CD14-positive monocyte (primary cell): Measurements from ENCODE around the gene FAF1. TPM values are rescaled to one million over a fixed set of nuclear protein-coding genes. Genes with fewer than 3 reads are reported as not detected.

Experiments used
- DNase-seq, 3 donors: peaks; one replicate each; pipeline ENCODE4 v3.0.0-alpha.2; 2011 to 2022
- H2AFZ ChIP-seq: 2 replicates; pipeline ENCODE4 v1.6.0; 2012; ENCODE audit warnings: mild to moderate bottlenecking, low read depth, low read length, inconsistent platforms; ENCODE audit not compliant: insufficient read depth, poor library complexity, severe bottlenecking
- H3K27ac ChIP-seq, 2 donors: 1 replicate in 1 of 2; 2 replicates in 1 of 2; pipeline ENCODE4 v1.5.1; 2012 to 2013; ENCODE audit warnings: low read length in 2 of 2, control low read depth in 1 of 2, inconsistent platforms in 1 of 2, low read depth in 1 of 2, mild to moderate bottlenecking in 1 of 2
- H3K27me3 ChIP-seq, 2 donors: one replicate each; pipeline versions ENCODE4 v1.6.0 to v1.6.1; 2011 to 2013; ENCODE audit warnings: low read length in 2 of 2; ENCODE audit not compliant: control insufficient read depth in 2 of 2, insufficient read depth in 2 of 2
- H3K36me3 ChIP-seq, 2 donors: replicated peaks in 1 of 2; 1 replicate in 1 of 2; 2 replicates in 1 of 2; pipeline versions ENCODE4 v1.5.1 to v1.6.1; 2012 to 2013; ENCODE audit warnings: low read length in 2 of 2, control low read depth in 1 of 2, inconsistent platforms in 1 of 2, mild to moderate bottlenecking in 1 of 2; ENCODE audit not compliant: insufficient read depth in 2 of 2, control insufficient read depth in 1 of 2
- H3K4me1 ChIP-seq, 2 donors: 1 replicate in 1 of 2; 2 replicates in 1 of 2; pipeline versions ENCODE4 v1.5.1 to v1.6.1; 2012 to 2013; ENCODE audit warnings: low read length in 2 of 2, control low read depth in 1 of 2, inconsistent platforms in 1 of 2, mild to moderate bottlenecking in 1 of 2, moderate library complexity in 1 of 2; ENCODE audit not compliant: insufficient read depth in 2 of 2, control insufficient read depth in 1 of 2
- H3K4me2 ChIP-seq: replicated peaks from 2 replicates; pipeline ENCODE3; 2012; ENCODE audit warnings: low read length, moderate library complexity, mild to moderate bottlenecking; ENCODE audit not compliant: poor library complexity, severe bottlenecking; ENCODE audit errors: extremely low read depth
- H3K4me3 ChIP-seq, 3 experiments: fragments of 200-600 bp in 1 of 3; sonication (generic) in 1 of 3; replicated peaks in 1 of 3; 1 replicate in 2 of 3; 2 replicates in 1 of 3; pipeline ENCODE4 v1.5.1; 2011 to 2013; ENCODE audit warnings: low read length in 3 of 3, mild to moderate bottlenecking in 3 of 3, control low read depth in 2 of 3, low read depth in 2 of 3, inconsistent platforms in 1 of 3, moderate library complexity in 1 of 3
- H3K79me2 ChIP-seq: 2 replicates; pipeline ENCODE4 v1.6.0; 2012; ENCODE audit warnings: mild to moderate bottlenecking, control low read depth, inconsistent platforms, low read length, moderate library complexity; ENCODE audit not compliant: insufficient read depth
- H3K9ac ChIP-seq: 2 replicates; pipeline ENCODE4 v1.6.0; 2017; ENCODE audit warnings: low read length, mild to moderate bottlenecking; ENCODE audit not compliant: insufficient read depth, poor library complexity, severe bottlenecking
- H3K9me3 ChIP-seq, 2 donors: replicated peaks in 1 of 2; 1 replicate in 1 of 2; 2 replicates in 1 of 2; pipeline versions ENCODE4 v1.5.1 to v1.6.1; 2012 to 2013; ENCODE audit warnings: low read length in 2 of 2, control low read depth in 1 of 2; ENCODE audit not compliant: control insufficient read depth in 1 of 2, insufficient read depth in 1 of 2
- H4K20me1 ChIP-seq: 2 replicates; pipeline ENCODE4 v1.6.0; 2012; ENCODE audit warnings: mild to moderate bottlenecking, low read length, control low read depth, moderate library complexity; ENCODE audit not compliant: insufficient read depth
- H3K27ac Mint-ChIP-seq, 7 donors: one replicate each; pipeline ENCODE4 v1.8.0; 2020; ENCODE audit warnings: mild to moderate bottlenecking in 7 of 7, mixed read lengths in 7 of 7, moderate library complexity in 6 of 7, inconsistent platforms in 2 of 7
- H3K27me3 Mint-ChIP-seq, 3 donors: one replicate each; pipeline ENCODE4 v1.8.0; 2021 to 2022; ENCODE audit warnings: low read depth in 3 of 3, mild to moderate bottlenecking in 3 of 3, mixed read lengths in 3 of 3, moderate library complexity in 3 of 3, inconsistent platforms in 1 of 3
- H3K36me3 Mint-ChIP-seq, 2 donors: one replicate each; pipeline ENCODE4 v1.8.0; 2020; ENCODE audit warnings: mixed read lengths in 2 of 2, inconsistent platforms in 1 of 2, mild to moderate bottlenecking in 1 of 2
- H3K4me1 Mint-ChIP-seq: one replicate; pipeline ENCODE4 v1.8.0; 2020; ENCODE audit warnings: mild to moderate bottlenecking, mixed read lengths
- H3K4me3 Mint-ChIP-seq, 2 donors: one replicate each; pipeline ENCODE4 v1.8.0; 2020; ENCODE audit warnings: mild to moderate bottlenecking in 2 of 2, mixed read lengths in 2 of 2, moderate library complexity in 1 of 2
- H3K9me3 Mint-ChIP-seq, 7 donors: one replicate each; pipeline ENCODE4 v1.8.0; 2020 to 2022; ENCODE audit warnings: mixed read lengths in 7 of 7, mild to moderate bottlenecking in 6 of 7, moderate library complexity in 6 of 7, inconsistent platforms in 2 of 7
- WGBS: methylation state at CpG from one replicate; pipeline ENCODE4 v1.1.5; 2013; ENCODE audit warnings: missing lambda C conversion rate; ENCODE audit not compliant: insufficient coverage; 5-methylcytosine and 5-hydroxymethylcytosine counted together
- intact Hi-C, 2 donors: fragments of 100-400 bp; cut with micrococcal nuclease; formaldehyde crosslinking; loops; one replicate each; pipeline versions ENCODE4 v1.15.0 to v1.15.1; 2023
- polyA plus RNA-seq, 3 donors: library from polyadenylated mRNA; depleted of rRNA in 1 of 3; unstranded in 2 of 3; stranded (reverse) in 1 of 3; fragments of 300-500 nt in 2 of 3; fragments of >200 nt in 1 of 3; fragmentation: Illumina TruSeq in 2 of 3; gene quantifications; 1 replicate in 2 of 3; 2 replicates in 1 of 3; pipeline ENCODE4 v1.2.3, GENCODE V29; 2012 to 2021
- TF ChIP-seq, protein P1 (sequence below): fragments of 200-600 bp; IDR thresholded peaks from one replicate; pipeline ENCODE4 v1.8.0; 2022; ENCODE audit warnings: antibody characterized with exemption, mild to moderate bottlenecking

Gene FAF1
- polyA plus RNA-seq, 3 donors = 11.4 to 29.6 (median 16.9) TPM

- H3K27ac Mint-ChIP-seq = no peak overlapping the region
- no peak overlapping the region for H3K4me3 ChIP-seq
- H3K4me2 ChIP-seq = no peak overlapping the region
- H3K27me3 ChIP-seq = peaks cover 72 to 86% of the 10 kb centered on the region in 2 donors
- no CpG with 5 or more reads among the region's 1 CpG for WGBS
- no peak overlapping the region for H3K9ac ChIP-seq
- peaks cover 0 to 5% (median 1%) of the 10 kb centered on the region in 7 donors for H3K9me3 Mint-ChIP-seq
- peaks cover 10 to 15% of the 10 kb centered on the region in 2 donors for H3K36me3 Mint-ChIP-seq
- H3K36me3 ChIP-seq = no peaks in the 10 kb centered on the region
- DNase-seq = no peak
- H3K79me2 ChIP-seq = no peaks in the 10 kb centered on the region
- H3K4me1 ChIP-seq = peaks cover 20 to 29% of the 10 kb centered on the region in 2 donors
- H2AFZ ChIP-seq = no peak overlapping the region
- H4K20me1 ChIP-seq = no peaks in the 10 kb centered on the region
- TF ChIP-seq, protein P1, sequence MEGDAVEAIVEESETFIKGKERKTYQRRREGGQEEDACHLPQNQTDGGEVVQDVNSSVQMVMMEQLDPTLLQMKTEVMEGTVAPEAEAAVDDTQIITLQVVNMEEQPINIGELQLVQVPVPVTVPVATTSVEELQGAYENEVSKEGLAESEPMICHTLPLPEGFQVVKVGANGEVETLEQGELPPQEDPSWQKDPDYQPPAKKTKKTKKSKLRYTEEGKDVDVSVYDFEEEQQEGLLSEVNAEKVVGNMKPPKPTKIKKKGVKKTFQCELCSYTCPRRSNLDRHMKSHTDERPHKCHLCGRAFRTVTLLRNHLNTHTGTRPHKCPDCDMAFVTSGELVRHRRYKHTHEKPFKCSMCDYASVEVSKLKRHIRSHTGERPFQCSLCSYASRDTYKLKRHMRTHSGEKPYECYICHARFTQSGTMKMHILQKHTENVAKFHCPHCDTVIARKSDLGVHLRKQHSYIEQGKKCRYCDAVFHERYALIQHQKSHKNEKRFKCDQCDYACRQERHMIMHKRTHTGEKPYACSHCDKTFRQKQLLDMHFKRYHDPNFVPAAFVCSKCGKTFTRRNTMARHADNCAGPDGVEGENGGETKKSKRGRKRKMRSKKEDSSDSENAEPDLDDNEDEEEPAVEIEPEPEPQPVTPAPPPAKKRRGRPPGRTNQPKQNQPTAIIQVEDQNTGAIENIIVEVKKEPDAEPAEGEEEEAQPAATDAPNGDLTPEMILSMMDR = no peak
- H3K27ac ChIP-seq = no peak overlapping the region
- peaks cover 59 to 70% (median 61%) of the 10 kb centered on the region in 3 donors for H3K27me3 Mint-ChIP-seq
- intact Hi-C loops = loop anchor here in 1 of 2 donors (10.0 kb wide), 1 partner anchor 185 kb away; no protein-coding TSS in a partner anchor
- peaks cover 0 to 9% of the 10 kb centered on the region in 2 donors for H3K9me3 ChIP-seq
- peaks cover 20% of the 10 kb centered on the region for H3K4me1 Mint-ChIP-seq
- H3K4me3 Mint-ChIP-seq = peak overlapping the region in 1 of 2 donors; percentile 69
Measured at GRCh38 chr1:50979937-50980336, 19.9 kb upstream of the FAF1 start.

DNA sequence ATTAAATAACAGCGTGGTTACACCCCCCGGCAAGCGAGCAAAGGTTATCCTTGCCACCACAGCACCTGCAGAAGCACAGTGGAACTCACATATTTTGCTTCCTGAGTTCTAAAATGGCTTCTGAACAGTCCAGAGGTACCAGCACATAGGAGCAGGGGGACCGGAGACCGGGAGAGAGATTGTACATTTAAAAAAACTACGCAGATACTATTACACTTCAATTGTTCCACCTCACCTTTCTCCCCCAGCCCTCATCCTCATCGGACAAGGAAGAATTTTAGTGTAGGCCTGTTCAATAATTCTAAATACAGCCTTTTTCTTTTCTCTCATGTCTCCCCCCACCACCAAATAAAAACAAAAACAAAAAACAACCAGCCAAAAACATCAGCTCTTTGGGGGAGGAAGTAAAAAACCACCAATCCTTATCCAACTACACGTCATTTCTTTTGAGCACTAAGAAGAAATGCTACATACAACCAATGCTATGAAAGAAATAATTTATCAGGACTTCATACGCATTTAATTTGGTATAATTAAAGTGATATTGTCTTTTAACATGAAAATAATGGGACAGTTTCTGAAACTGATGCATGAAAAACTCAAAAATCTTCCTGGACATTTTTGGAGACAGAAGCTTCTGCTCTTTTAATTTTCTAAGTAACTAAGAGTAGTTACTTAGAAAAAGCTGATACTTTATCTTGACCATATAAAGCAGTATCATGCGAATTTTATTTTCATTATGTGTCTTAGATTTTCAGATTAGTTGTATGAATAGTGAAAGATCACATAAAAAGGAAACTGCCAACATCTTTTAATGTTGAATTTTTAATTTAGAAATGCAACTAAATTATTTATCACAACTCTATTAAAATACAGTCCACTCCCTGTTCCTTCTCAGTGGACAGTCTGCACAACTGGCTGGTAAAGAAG, 19.1 kb upstream of the FAF1 start:
- H4K20me1 ChIP-seq = no peaks in the 10 kb centered on the region
- Mint-ChIP-seq H3K4me3 (peak overlapping the region; percentile 82 to 88), H3K27me3 (peaks cover 53 to 64% (median 57%) of the 10 kb centered on the region in 3 donors), H3K36me3 (peaks cover 16 to 23% of the 10 kb centered on the region in 2 donors), H3K27ac (peak overlapping the region in 2 of 7 donors; percentile 5 to 82), H3K4me1 (peaks cover 20% of the 10 kb centered on the region), H3K9me3 (peaks cover 0 to 5% (median 1%) of the 10 kb centered on the region in 7 donors)
- no peak overlapping the region for H3K9ac ChIP-seq
- H3K79me2 ChIP-seq = peaks cover under 1% of the 10 kb centered on the region
- intact Hi-C loops = loop anchor here in 1 of 2 donors (10.0 kb wide), 1 partner anchor 186 kb away; no protein-coding TSS in a partner anchor
- TF ChIP-seq, protein P1 = no peak
- peak overlapping the region in 2 of 3 experiments; percentile 65 to 93 for H3K4me3 ChIP-seq
- H3K4me2 ChIP-seq = peak overlapping the region; percentile 97
- H3K27ac ChIP-seq = no peak overlapping the region
- DNase-seq = no peak
- peaks cover 64 to 79% of the 10 kb centered on the region in 2 donors for H3K27me3 ChIP-seq
- peaks cover 20 to 29% of the 10 kb centered on the region in 2 donors for H3K4me1 ChIP-seq
- no peaks in the 10 kb centered on the region for H3K36me3 ChIP-seq
- WGBS = no CpG with 5 or more reads among the region's 10 CpGs
- peak overlapping the region; percentile 98 for H2AFZ ChIP-seq
- H3K9me3 ChIP-seq = peaks cover 0 to 9% of the 10 kb centered on the region in 2 donors
